H1 (cell line): ENCODE data around the gene STX18. TPM values are rescaled to one million over a fixed set of nuclear protein-coding genes. Genes with fewer than 3 reads are reported as not detected.

Source experiments
- ATF3 ChIP-seq: IDR thresholded peaks from 2 replicates; pipeline ENCODE4 v1.6.1; 2011; ENCODE audit warnings: low read depth, mild to moderate bottlenecking, low read length; ENCODE audit not compliant: insufficient read depth
- SIN3A ChIP-seq, 2 experiments: IDR thresholded peaks in 1 of 2; conservative IDR thresholded peaks in 1 of 2; 2 replicates each; pipeline ENCODE4 v1.6.1; 2011 to 2012; ENCODE audit warnings: low read length in 2 of 2, improper control_type of control experiment in 1 of 2, low read depth in 1 of 2, mild to moderate bottlenecking in 1 of 2
- USF2 ChIP-seq: IDR thresholded peaks from 2 replicates; pipeline ENCODE4 v1.6.1; 2011; ENCODE audit warnings: low read length, improper control_type of control experiment
- YY1 ChIP-seq: IDR thresholded peaks from 2 replicates; pipeline ENCODE4 v1.6.1; 2011; ENCODE audit warnings: low read depth, mild to moderate bottlenecking, low read length
- polyA plus RNA-seq, 7 experiments: library from polyadenylated mRNA; depleted of rRNA in 3 of 7; stranded (reverse) in 5 of 7; unstranded in 2 of 7; fragments of >200 nt in 5 of 7; fragments of 200-250 nt in 2 of 7; gene quantifications; 1 replicate in 5 of 7; 2 replicates in 1 of 7; 4 replicates in 1 of 7; pipeline versions ENCODE4 v1.2.1 to v1.2.3, GENCODE V29; 2011 to 2013; ENCODE audit warnings: missing spikeins in 2 of 7, mixed read lengths in 2 of 7
- total RNA-seq: library from RNA; stranded (reverse); fragmentation: NEBNext Ultra II Directional; extraction: Animal tissue kit (Norgen Biotek cat#: 25700); gene quantifications from 2 replicates; pipeline ENCODE4 v1.2.1, GENCODE V29; 2021
- TF ChIP-seq, protein P1 (sequence below), 3 experiments: IDR thresholded peaks; 1 replicate in 2 of 3; 2 replicates in 1 of 3; pipeline versions ENCODE4 v1.5.1 to v1.6.1; 2011; ENCODE audit warnings: low read length in 3 of 3, mild to moderate bottlenecking in 3 of 3, inconsistent platforms in 2 of 3, low read depth in 1 of 3, moderate library complexity in 1 of 3; ENCODE audit not compliant: insufficient read depth in 1 of 3; ENCODE audit errors: control extremely low read depth in 1 of 3

STX18 gene
- total and polyA plus RNA-seq, 2 of the 8 experiments (the other 6 are each of a cell fraction or from before 2014, with no cell fraction given): 14.6 to 18.3 TPM

DNA sequence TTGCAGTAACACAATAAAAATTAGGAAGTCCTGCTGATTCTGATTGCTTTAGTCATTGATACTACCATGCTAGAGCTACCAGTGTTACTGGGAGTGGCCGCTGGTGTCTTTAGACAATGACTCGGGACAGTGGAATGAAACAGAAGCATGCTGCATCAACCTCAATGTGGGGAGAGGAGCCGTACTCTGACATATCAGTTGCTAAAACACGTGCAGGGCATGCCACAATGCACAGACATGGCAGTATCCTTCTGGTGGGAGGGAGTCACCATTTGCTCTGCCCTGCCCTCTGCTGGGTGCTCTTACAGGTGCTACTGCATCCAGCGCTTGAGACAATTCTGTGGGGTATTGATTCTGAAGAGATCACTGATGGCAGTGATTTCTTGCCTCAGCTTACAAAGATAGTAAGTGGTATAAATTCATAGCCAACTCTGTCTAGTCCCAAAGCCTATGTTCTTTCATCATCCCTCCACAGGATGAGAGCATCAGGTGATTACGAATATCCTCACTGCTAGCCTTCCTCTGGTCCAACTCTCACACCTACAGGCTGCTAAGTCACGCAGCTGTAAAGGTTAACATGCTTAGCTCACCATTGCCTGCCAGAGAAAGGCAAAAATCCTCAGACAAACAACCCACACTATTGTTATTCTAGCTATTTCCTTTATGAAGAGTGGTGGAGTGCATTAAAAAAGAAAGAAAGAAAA, 111.2 kb downstream of the STX18 start (continued):
- TF ChIP-seq, protein P1, sequence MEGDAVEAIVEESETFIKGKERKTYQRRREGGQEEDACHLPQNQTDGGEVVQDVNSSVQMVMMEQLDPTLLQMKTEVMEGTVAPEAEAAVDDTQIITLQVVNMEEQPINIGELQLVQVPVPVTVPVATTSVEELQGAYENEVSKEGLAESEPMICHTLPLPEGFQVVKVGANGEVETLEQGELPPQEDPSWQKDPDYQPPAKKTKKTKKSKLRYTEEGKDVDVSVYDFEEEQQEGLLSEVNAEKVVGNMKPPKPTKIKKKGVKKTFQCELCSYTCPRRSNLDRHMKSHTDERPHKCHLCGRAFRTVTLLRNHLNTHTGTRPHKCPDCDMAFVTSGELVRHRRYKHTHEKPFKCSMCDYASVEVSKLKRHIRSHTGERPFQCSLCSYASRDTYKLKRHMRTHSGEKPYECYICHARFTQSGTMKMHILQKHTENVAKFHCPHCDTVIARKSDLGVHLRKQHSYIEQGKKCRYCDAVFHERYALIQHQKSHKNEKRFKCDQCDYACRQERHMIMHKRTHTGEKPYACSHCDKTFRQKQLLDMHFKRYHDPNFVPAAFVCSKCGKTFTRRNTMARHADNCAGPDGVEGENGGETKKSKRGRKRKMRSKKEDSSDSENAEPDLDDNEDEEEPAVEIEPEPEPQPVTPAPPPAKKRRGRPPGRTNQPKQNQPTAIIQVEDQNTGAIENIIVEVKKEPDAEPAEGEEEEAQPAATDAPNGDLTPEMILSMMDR (IDR thresholded peaks at IDR 0.05; ENCODE audit: control extremely low read depth in 1 of 3, insufficient read depth in 1 of 3, low read depth in 1 of 3, low read length in 3 of 3): peak in 2 of 3 experiments; percentile 82 to 98; a peak in 3 of 4 replicates
- TF ChIP-seq YY1 (peak; percentile 65; the same call in 1 of the 2 replicates), USF2 (peak; percentile 34; the same call in 1 of the 2 replicates), ATF3 (no peak), SIN3A (conservative IDR thresholded peaks at IDR 0.05 in 1 of 2, IDR thresholded peaks at IDR 0.05 in 1 of 2; ENCODE audit: low read depth in 1 of 2, low read length in 2 of 2) (peak in 1 of 2 experiments; percentile 91; a peak in 2 of 4 replicates)
